ENCODE results near the gene GDPD5.

- TF ChIP-seq CTCF (IDR thresholded peaks at IDR 0.05) (no peak), POLR2A (IDR thresholded peaks at IDR 0.05) (no peak)
These were observed 18.1 kb upstream of the GDPD5 start for GRCh38 chr11:75543806-75544205.
